GM19025 (cell line): ENCODE measurements around the gene NOX1.
A peak's percentile ranks its signal among the peaks of the same experiment; 100 is the strongest.

ENCODE experiments used
- ATAC-seq: cut with Tn5 transposase; IDR thresholded peaks from one replicate; pipeline ENCODE4 v1.9.1; 2021; ENCODE audit warnings: mild to moderate bottlenecking, low read depth, moderate library complexity; ENCODE audit not compliant: unreplicated experiment

Gene NOX1

DNA sequence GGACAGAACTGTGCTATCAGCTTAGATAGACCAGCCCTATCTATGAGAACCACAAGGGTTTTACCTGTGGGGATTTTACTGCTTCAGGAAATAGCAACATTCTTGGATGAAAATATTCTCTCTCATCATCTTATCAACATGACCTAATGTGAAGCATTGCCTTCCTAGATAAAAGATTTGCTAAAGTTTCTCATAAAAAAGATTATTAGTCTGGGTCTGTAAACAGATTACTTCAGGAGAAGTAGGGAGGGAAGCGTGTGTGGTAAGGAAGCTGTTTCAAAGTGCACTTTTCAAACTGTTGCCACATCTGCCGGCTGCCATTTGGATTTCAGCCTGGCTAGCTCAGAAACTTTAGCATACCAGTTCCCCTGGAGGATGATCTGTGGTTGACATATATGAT, at the start of gene NOX1:
Gene NOX1, minus strand, starts transcription at position 35 of the 400 bp plus-strand sequence. CDS start 220 bp downstream, outside the sequence.
- ATAC-seq = no peak

DNA sequence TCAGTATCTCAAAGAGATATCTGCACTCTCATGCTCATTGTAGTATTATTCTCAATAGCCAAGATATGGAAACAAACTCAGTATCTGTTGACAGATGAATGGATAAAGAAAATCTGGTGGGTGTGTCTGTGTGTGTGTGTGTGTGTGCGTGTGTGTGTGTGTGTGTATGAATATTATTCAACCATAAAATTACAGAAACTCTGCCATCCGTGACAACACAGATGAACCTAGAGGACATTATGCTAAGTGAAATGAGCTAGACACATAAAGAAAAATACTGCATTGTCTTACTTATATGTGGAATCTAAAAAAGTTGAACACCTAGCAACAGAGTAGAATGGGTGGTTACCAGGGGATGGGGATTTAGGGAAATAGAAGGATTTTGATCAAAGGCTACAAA, 41.4 kb upstream of the NOX1 start:
- no peak for ATAC-seq

DNA sequence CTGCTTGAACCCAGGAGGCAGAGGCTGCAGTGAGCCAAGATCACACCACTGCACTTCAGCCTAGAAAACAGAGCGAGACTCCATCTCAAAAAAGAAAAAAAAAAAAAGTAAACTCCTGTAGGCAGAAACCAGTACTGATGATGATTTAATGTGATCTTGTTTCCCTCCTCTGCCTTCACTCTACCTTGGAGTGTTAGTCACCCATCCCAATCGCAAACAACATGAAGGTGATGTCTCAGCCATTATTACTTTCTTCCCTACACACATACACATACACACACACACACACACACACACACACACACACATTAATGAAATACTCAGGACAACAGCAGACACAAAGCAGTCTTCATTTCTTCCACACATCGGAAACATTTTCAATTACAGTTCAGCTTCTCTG, 39.0 kb upstream of the NOX1 start:
- no peak for ATAC-seq

DNA sequence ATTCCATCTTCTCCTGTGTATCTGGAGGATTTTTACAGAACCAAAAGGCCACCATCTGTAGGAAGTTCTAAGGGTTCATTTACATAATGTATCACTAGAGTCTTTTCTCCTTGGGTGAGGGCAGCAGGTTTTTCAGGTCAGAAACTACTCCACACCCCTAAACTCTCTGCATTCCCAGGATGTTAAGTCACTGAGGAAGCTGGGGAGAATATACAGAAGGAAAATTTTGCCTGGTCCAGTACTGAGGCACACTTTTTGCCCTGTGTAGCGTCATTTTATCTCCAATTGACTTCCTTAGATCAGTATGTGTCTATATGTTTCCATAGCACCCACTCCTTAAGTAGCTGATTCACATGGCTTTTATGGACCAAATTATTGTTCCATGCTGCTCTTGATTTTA, 37.6 kb upstream of the NOX1 start:
- no peak for ATAC-seq

DNA sequence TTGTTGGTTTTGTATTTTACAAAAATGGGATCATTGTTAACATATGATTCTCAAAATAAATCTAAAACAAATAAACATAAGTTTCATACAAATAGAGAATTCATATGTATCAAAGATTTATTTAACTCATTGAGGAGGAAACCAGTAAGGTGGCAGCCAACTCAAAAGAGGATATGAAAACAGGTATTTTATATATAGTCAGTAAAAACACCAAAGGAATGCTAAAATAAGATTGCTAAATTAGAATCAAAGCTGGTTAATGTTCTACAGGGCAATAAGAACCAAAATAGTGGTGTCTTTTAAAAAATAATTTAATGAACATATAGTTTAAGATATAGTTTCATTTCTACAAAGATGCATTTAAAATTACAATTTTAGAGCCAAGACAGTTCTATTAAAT, 31.5 kb upstream of the NOX1 start:
- ATAC-seq = no peak

DNA sequence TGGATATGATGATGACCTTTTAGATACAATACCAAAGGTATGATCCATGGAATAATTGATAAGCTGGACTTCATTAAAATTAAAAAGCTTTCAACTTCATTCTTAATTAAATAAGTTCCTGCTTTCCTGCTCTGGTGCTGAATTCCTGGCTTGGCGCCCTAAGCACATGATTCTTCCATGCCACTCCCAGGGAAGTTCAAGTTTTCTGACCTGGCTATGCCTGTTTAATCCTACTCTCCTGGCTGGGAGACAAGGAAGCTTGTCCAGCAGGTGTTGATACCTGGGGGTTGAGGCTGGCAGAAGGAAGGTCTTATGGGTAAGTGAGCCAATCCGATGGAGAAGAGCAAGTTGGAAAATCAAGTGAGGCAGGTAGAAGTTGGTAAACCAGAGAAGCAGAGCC, 30.3 kb upstream of the NOX1 start:
- ATAC-seq = no peak

DNA sequence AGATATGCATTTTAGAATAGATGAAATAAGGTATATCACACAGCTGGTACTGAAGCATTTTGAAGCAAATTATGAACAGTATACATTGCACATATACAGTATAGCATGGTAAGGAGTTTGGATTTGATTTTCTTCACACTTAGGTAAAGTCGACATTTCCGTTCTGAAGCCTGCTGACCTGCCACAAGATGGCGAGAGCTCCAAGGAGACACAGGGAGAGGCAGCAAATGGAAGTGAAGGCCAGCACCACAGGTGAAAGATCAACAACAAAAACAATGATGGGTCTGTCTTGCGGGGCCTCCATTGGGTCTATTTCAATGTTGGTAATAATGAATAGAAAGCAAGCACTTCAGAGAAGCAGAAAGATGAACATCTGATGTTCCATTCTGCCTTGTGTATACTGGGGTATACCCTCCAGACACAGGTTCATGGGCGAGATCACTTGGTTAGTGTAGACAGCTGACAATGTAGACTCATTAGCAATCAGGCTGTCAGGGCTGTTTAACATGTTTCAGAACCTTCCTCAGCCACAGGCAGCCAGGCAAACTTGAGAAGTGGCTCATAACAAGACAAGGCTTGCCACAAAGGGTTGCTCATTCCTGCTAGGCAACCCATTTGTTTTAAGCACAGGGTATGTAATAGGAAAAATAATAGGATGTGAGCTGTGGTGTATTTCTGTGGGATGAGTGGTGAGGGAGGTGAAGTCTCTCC, 21.4 kb upstream of the NOX1 start:
- ATAC-seq = peak; percentile 61

DNA sequence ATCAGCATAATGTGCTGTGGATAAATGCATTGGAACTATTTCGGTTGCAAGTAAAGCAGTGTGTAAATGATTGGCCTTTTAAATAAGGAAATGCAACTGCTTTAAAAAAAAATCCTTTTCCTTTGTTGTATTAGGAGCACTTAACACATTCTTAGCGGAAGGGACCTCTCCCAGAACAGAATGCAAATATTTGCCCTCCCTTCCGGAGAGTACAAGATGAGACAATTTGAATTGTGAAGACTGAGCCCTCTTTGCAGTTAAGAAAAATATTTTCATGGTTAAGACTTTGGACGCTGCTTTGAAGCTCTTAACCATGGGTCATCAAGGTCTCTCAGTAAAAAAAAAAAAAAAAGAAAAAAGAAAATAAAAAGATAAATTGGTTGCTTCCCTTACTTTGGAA, 9.5 kb upstream of the NOX1 start:
- no peak for ATAC-seq

DNA sequence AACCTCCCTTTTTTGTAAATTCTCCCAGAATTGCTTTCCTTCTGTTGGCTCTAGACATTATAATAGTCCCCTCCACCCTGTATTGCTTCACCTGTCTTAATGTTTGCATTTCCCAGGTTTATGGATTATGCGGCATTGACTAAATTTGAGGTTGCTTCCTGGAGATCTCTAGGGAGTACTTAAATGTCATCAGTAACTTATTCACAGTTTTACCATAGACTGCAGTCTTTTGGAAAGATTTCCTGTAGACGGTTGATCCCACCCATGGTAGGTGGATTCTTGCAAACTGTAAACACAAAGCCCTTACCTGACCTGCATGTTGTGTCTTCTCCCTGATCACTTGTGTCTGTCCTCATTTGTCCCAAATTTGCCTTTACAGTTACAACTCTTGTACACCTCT, 6.2 kb upstream of the NOX1 start:
- no peak for ATAC-seq

DNA sequence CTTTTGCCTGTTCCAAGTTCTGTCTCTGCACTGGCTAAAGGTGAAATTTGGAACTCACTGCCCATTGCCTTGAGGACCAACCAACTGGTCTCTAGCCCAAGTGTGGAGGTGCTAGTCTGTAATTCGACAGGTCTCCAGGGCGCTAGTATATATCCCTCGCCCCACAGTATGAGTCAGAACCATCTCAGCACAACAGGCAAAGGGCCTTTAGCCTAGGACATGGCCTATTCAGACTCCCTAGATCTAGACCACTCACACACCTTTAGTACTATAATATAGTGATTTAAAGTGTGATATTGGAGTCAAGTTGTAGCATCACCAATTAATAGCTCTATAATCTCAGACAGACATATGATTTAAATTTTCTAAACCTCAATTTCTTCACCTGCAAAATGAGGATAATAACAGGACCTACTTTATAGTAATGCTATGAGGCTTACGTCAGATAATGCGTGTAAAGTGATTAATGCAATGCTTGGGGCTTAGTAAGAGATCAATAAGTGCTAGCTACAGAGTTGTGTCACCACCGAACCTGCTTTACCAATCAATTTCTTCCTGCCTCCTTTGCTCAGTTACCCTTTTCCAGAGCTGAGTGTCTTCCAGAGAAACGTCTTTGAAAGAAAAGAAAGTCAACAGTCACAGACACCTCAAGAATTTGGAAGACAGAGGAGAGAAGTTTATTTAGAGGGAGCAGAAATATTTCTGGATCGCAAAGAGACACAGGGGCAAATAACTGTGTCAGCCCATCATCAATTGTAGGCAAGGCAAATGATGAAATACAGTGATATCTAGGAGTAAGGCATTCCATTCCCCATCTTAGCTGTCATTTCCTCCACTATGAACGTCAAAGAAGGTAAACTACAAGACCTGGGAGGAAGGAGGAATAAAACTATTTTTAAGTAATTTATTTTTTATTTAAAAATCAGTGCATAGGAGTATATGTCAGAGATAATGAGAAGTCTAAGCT, 2.3 kb downstream of the NOX1 start:
- no peak for ATAC-seq

DNA sequence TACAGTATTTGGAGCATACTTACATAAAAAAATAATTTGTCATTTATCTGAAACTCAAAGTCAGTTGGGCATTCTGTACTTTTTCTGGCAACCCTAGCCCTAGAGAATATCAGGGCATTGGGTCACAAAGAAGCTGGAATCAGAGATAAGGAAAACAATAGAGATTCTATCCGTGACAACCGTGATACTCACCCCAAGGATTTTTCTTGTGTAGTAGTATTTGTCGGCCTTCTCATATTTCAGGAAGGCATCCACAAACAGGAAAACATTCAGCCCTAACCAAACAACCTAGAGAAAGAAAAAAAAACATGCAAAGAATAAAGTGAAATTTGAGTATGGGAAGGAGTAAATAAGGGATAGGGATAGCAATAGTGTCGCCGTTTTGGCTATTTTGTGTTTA, 3.6 kb downstream of the NOX1 start:
- no peak for ATAC-seq

DNA sequence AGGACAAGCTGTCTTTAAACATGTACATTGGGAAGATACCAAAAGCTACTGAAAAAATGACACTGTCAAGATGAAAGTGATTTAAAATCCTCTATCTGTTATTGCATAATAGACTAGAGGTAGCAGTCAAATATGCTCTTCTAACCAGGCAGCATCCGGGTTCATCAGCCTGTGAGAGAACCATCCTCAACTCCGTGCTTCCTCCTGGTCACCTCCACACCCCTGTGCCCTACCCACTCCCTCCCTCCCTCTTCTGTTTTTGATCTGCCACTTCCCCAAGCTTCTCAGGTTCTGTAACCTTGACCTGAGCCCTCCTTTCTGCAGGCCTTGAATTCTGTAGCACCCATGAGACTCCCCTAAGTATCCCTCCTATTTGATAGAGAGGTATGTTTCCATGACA, 5.9 kb downstream of the NOX1 start:
- ATAC-seq = no peak

DNA sequence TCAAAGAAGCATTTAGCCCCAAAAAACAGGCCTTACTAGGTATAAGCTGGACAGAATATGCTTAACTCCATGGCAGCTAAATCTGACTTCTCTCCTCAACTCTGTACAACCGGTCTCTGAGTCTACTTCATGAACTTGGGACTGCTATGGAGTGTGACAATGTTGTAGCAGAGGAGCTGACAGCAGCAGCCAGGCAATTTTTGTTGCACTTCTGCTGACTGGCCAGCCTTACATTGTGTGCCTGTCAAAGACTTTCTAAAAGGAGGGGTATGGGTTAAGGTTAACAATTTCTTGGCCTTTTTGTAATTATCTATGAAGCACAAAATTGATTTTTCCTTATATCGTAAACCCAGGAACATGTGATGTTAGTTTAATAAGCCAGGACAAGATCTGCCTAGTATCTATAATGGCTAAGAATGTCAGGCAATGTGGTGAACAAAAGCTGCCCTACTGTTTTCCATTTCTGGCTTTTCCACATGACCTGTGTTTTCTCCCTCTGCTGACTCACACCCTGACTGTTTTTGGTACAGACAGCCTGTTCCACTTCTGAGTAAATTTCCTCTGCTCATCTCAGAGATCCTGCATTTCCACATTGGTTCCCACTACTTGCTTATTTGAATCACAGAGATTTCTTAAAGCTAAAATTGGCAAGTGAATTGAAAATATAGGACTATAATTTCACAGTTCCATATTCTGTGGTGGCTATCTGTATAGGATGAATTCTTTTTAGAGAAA, 9.3 kb downstream of the NOX1 start:
- ATAC-seq = no peak

DNA sequence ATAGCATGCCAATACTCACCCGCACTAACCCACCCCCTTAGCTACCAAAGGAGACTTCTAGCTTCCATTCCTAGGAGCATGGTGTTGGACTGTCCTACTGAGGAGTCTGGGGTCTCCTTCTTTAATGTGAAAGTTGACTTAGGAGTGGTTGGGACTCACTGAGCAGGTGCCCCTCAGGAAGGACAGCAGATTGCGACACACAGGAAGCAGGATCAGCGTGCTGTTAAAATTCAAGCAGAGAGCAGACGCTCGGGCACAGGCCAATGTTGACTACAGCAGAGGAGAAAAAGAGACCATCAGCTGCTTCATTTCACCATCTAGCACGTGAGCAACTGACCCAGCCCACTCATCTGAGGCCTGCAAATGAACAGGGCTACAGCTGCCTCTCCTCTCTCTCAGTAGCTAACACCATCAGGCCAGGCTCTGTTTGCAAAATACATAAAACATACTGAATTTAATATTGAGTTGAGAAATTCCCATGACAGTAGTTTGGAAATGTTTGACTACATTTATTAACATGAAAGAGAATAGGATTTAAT, 10.8 kb downstream of the NOX1 start:
- ATAC-seq = no peak

DNA sequence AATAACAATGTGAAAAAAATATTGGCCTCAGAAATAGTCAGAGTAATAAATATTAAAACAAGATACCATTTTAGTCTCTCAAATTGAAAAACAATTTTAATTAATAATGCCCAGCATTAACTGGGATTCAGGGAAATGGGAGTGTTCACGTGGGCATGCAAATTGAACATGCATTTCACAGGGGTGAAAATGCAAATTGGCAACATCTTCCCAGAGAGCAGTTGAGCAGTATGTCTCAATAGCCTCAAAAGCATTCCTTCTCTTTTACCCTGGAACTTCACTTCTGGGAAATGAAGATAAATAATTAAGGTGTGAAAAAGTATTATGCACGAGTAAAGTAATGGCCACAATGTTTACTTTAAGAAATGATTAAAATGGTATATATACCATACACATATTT, 21.3 kb downstream of the NOX1 start:
- ATAC-seq = no peak

DNA sequence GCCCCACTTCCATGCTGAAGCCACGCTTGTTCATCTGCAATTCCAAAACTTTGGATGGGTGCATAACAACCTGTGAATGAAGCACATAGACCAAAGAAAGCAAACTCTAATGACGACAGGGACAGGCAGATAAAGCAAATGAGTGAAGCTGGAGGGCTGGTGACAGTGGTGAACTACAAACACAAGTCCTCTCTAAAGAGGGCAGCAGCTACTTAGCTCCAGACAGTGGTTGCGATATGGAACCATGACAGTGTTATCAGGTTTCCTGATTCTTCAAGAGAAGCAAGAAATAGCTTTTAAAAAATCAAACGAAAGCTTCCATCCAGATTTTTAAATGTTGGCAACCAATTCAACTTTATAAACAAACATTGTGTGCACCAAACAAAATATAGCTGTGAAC, 23.8 kb downstream of the NOX1 start:
- ATAC-seq = no peak

DNA sequence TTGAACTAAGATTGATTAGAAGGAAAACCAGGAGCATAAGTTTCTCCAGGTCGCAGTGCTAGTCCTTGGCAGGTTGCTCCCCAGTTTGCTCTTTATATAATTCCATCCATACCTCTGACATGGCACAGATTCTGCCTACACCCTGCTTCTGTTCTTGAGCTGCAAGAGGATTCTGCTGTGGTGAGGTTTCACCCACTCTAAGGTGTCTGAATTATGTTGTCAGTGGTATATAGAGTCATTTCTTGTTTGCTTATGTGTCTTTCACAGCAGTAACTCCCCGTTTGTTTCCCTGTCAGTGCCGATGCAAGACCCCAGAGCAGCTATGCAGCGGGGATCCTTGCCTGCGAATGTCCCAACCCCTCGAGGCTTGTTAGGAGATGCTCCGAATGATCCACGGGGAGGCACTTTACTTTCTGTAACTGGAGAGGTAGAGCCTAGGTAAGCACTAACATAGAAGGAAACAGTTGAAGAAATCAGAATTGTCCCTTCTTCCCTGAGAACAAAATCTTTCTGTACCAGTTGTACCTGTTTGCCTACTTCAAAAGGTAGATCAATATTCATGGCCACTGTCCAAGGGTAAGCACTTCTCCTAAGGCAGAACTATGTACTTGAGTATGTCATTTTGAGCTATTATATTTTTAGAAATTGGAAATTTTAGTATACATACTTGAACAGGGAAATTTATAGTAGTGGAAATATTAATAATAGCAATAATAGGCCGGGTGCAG, 42.8 kb downstream of the NOX1 start:
- ATAC-seq = no peak

DNA sequence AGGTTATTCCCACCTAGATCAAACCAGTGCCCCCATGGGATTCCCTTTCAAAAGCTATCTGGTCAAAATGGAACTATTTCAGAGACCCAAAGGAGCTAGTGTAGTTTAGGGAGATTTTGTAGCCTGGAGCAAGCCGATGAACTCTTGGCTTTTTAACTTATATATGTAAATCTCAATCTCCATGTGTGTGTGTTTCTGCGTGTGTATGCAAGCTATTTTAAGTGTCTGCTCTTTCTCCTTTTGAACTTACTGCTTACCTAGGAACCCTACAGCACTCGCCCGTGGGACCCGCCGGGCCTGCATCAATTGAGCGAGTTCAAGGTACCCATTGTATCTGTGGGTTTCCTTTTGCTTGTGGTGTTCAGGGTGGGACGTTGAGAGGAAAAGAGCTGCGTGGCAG, 43.6 kb downstream of the NOX1 start:
- ATAC-seq = peak; percentile 37

DNA sequence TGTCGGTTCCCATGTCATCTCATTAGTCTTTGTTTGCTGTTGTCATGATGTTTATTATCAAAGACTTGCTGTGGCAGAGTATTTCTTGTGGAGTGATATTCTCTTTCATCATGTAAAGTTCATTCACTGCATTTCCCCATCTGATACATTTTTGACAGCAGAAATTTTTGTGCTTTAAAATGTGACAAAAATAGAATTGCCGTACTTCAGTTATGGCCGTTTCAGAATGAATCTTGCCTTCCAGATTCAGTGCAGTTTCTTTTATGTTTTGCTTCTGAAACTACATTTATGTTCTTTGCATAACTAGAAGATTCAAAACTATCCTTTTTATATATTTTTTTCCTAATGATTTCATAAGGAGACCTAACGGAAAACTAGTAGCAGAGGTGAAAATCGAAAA, 44.0 kb downstream of the NOX1 start:
- ATAC-seq = peak; percentile 21

DNA sequence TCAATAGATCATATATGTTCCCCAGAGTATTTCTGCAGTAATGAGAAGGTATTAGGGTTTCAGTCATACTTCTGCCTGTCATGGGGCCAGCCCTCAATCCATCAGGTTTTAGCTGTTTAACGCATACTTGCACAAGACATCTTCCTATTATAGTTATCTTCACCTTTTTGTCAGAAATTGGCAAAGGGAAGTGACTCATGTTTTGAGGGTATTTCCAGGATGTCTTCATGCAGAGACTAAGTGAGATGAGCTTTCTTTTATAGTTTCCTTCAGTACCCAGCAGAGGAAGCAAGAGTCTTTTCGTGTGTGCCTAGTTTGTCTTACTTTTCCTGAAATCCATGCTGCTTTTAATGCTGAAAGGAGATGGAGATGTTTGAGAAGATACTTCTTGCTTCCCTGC, 44.4 kb downstream of the NOX1 start:
- peak; percentile 68 for ATAC-seq
